K562 (cell line): ENCODE results near the gene CLDN10. TPM values are rescaled to one million over a fixed set of nuclear protein-coding genes. Genes with fewer than 3 reads are reported as not detected.

Source experiments
- ATAC-seq: fragments of 200-7000 bp; cut with Tn5 transposase; 3 replicates; pipeline ENCODE4 v1.9.1; 2020; ENCODE audit warnings: moderate library complexity
- BruUV-seq: library from RNA; stranded (reverse); fragments of 400-500 nt; replicated peaks from 2 replicates; lab custom pipeline; 2021; lab: Mats Ljungman, UMichigan
- CTCF ChIA-PET: fragments of 300-600 bp; formaldehyde crosslinking; extraction: SDS; loops from one replicate; lab custom pipeline; 2021; ENCODE audit warnings: low intra/inter-chr PET ratio; lab: Yijun Ruan, JAX
- POLR2A ChIA-PET: fragments of 300-600, 350-650 bp; sonication (Branson Sonifier 250); formaldehyde crosslinking; extraction: SDS; loops from one replicate; lab custom pipeline; 2021; ENCODE audit warnings: antibody characterized with exemption, inconsistent platforms; lab: Yijun Ruan, JAX
- DNase-seq, 4 experiments: peaks; one replicate each; pipeline versions ENCODE4 v3.0.0 to v3.0.0-alpha.2; 2011 to 2018; ENCODE audit warnings: low spot score in 3 of 4, mixed read lengths in 3 of 4; ENCODE audit errors: extremely low read depth in 1 of 4
- FAIRE-seq: peaks from 2 replicates; lab custom pipeline; 2011; peaks lifted over from hg19 to GRCh38; lab: Jason Lieb, UNC
- H2AFZ ChIP-seq: 2 replicates; pipeline ENCODE4 v1.6.0; 2011; ENCODE audit warnings: low read depth, low read length, control low read depth, inconsistent platforms
- H3K27ac ChIP-seq: fragments of 200-600 bp; 3 replicates; pipeline ENCODE4 v1.8.0; 2011; ENCODE audit warnings: low read depth, mild to moderate bottlenecking, control low read depth, inconsistent platforms, low read length, moderate library complexity, mixed read lengths; ENCODE audit errors: extremely low read depth
- H3K27me3 ChIP-seq, 2 experiments: fragments of 300-600 bp in 1 of 2; 2 replicates in 1 of 2; 3 replicates in 1 of 2; pipeline versions ENCODE4 v1.6.0 to v1.8.0; 2011; ENCODE audit warnings: inconsistent platforms in 2 of 2, low read length in 2 of 2, mild to moderate bottlenecking in 1 of 2, mixed read lengths in 1 of 2, moderate library complexity in 1 of 2; ENCODE audit not compliant: control insufficient read depth in 2 of 2, insufficient read depth in 2 of 2
- H3K36me3 ChIP-seq: fragments of 300-600 bp; 3 replicates; pipeline ENCODE4 v1.8.0; 2011; ENCODE audit warnings: mild to moderate bottlenecking, low read length, inconsistent platforms; ENCODE audit not compliant: control insufficient read depth, insufficient read depth
- H3K4me1 ChIP-seq, 2 experiments: fragments of 200-600 bp in 1 of 2; replicated peaks in 1 of 2; 2 replicates in 1 of 2; 3 replicates in 1 of 2; pipeline versions ENCODE4 v1.5.1 to v1.8.0; 2011; ENCODE audit warnings: inconsistent platforms in 2 of 2, low read length in 2 of 2, mild to moderate bottlenecking in 1 of 2, mixed read lengths in 1 of 2, moderate library complexity in 1 of 2; ENCODE audit not compliant: control insufficient read depth in 2 of 2, insufficient read depth in 2 of 2
- H3K4me2 ChIP-seq: 2 replicates; pipeline ENCODE4 v1.6.1; 2011; ENCODE audit warnings: low read length, control low read depth, inconsistent platforms, mixed read lengths; ENCODE audit not compliant: insufficient read depth
- H3K4me3 ChIP-seq: fragments of 200-600 bp; sonication (generic), shearing (Covaris generic); 2 replicates; pipeline ENCODE4 v1.5.1; 2016; ENCODE audit warnings: control low read depth, inconsistent platforms
- H3K79me2 ChIP-seq: fragments of 200-600 bp; 3 replicates; pipeline ENCODE4 v1.8.0; 2011; ENCODE audit warnings: low read length, inconsistent platforms; ENCODE audit not compliant: control insufficient read depth, insufficient read depth
- H3K9ac ChIP-seq, 2 experiments: 2 replicates each; pipeline versions ENCODE4 v1.6.0 to v1.6.1; 2011; ENCODE audit warnings: low read depth in 2 of 2, low read length in 2 of 2, control low read depth in 1 of 2, inconsistent platforms in 1 of 2, mild to moderate bottlenecking in 1 of 2, mixed read lengths in 1 of 2; ENCODE audit not compliant: insufficient read depth in 1 of 2
- H3K9me1 ChIP-seq: one replicate; pipeline ENCODE4 v1.6.0; 2011; ENCODE audit warnings: inconsistent platforms, mild to moderate bottlenecking, low read length, moderate library complexity; ENCODE audit not compliant: control insufficient read depth, insufficient read depth
- H3K9me3 ChIP-seq: replicated peaks from 2 replicates; pipeline ENCODE4 v1.5.1; 2011; ENCODE audit warnings: low read depth, low read length, inconsistent platforms; ENCODE audit not compliant: control insufficient read depth, insufficient read depth
- H4K20me1 ChIP-seq: replicated peaks from 2 replicates; pipeline ENCODE4 v1.6.1; 2011; ENCODE audit warnings: low read length, inconsistent platforms, mixed read lengths; ENCODE audit not compliant: control insufficient read depth, insufficient read depth
- BRF1 ChIP-seq: IDR thresholded peaks from 3 replicates; pipeline ENCODE4 v1.6.1; 2011; ENCODE audit warnings: borderline replicate concordance, mild to moderate bottlenecking; ENCODE audit not compliant: insufficient read length; ENCODE audit errors: extremely low read depth
- C11orf30 ChIP-seq: fragments of 450-650 bp; IDR thresholded peaks from 2 replicates; pipeline ENCODE4 v1.6.1; 2016; ENCODE audit warnings: low read depth, mild to moderate bottlenecking
- DACH1 ChIP-seq: fragments of 450-650 bp; IDR thresholded peaks from 2 replicates; pipeline ENCODE4 v1.6.1; 2018; ENCODE audit not compliant: partially characterized antibody
- MAFG ChIP-seq: fragments of 450-650 bp; conservative IDR thresholded peaks from 2 replicates; pipeline ENCODE4 v1.6.1; 2016; ENCODE audit warnings: missing genetic modification characterization, missing compliant biosample characterization
- NELFE ChIP-seq: IDR thresholded peaks from 2 replicates; pipeline ENCODE4 v1.6.1; 2011; ENCODE audit warnings: mild to moderate bottlenecking; ENCODE audit not compliant: insufficient read depth, insufficient read length
- ZNF316 ChIP-seq: fragments of 450-650 bp; IDR thresholded peaks from 2 replicates; pipeline ENCODE4 v1.6.1; 2016
- in situ Hi-C: fragments of 300-500 bp; cut with MboI; formaldehyde crosslinking; loops from 4 replicates; pipeline ENCODE4 v1.15.0; 2018; ENCODE audit warnings: inconsistent platforms, mixed read lengths
- intact Hi-C: fragments of 100-400 bp; cut with micrococcal nuclease; formaldehyde crosslinking; loops from 2 replicates; pipeline ENCODE4 v1.14.2; 2022
- polyA plus RNA-seq, 8 experiments: library from polyadenylated mRNA; depleted of rRNA in 4 of 8; stranded (reverse) in 5 of 8; unstranded in 3 of 8; fragments of >200 nt; fragmentation: Nextera tagmentation in 2 of 8; fragmentation: Illumina TruSeq in 1 of 8; extraction: Ambion mirVana in 2 of 8; extraction: Trizol in 1 of 8; gene quantifications; 2 replicates each; pipeline versions ENCODE4 v1.2.1 to v1.2.3, GENCODE V29; 2011 to 2014; ENCODE audit warnings: inconsistent platforms in 1 of 8, missing spikeins in 1 of 8
- total RNA-seq, 7 experiments: library from RNA; depleted of rRNA in 6 of 7; stranded (reverse); fragments of >200 nt in 6 of 7; fragmentation: Illumina TruSeq in 2 of 7; extraction: Trizol in 2 of 7; gene quantifications; 2 replicates each; pipeline versions ENCODE4 v1.2.1 to v1.2.3, GENCODE V29; 2011 to 2021; ENCODE audit warnings: low replicate concordance in 1 of 7

The CLDN10 gene
- total and polyA plus RNA-seq, 9 of the 15 experiments (the other 6 are each of a cell fraction or from before 2014, with no cell fraction given), result not detected

DNA sequence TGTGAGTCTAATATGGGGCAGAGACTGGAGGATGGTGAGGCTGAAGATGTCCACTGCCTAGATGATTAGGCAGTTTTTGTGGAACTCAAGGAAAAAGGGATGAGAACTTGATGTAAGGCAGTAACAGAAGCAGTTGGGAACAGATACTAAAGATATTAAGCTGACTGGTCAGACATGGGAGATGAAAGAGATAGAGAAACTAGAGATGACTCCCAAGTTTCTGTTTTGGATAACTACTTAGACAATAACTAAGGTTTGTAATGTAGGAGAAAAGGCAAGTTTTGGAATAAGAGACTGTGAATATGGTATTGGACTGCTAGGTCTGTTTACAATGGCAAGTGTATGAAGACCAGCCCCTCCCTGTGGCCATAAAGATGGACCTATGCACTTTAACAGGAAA is 43.5 kb upstream of the CLDN10 start:
- H4K20me1 ChIP-seq, result no peaks in the 10 kb centered on the region
- CTCF ChIA-PET, result no interaction called here
- H3K9ac ChIP-seq, result no peak overlapping the region
- ATAC-seq (no peak), FAIRE-seq (no peak), DNase-seq (no peak)
- H2AFZ ChIP-seq, result no peak overlapping the region
- in situ Hi-C loops (loop anchor here (25.0 kb wide), 1 partner anchor 1453 kb away; no protein-coding TSS in a partner anchor), intact Hi-C loops (no loop called here)
- BruUV-seq, result no TSS peak
- no peaks in the 10 kb centered on the region for H3K9me3 ChIP-seq
- no peaks in the 10 kb centered on the region for H3K36me3 ChIP-seq
- no peaks in the 10 kb centered on the region for H3K9me1 ChIP-seq
- no peaks in the 10 kb centered on the region for H3K4me1 ChIP-seq
- TF ChIP-seq C11orf30 (peak; percentile 18; the same call in 1 of the 2 replicates), NELFE (no peak), DACH1 (no peak), MAFG (0 out of 2 replicates have a peak, but pooled peaks have one; percentile 14), BRF1 (no peak), ZNF316 (0 out of 2 replicates have a peak, but pooled peaks have one; percentile 6)
- H3K4me3 ChIP-seq, result no peak overlapping the region
- no peak overlapping the region for H3K4me2 ChIP-seq
- H3K27ac ChIP-seq, result no peak overlapping the region
- H3K27me3 ChIP-seq, result peaks cover 0 to 8% of the 10 kb centered on the region in 2 experiments; a peak in 2 of 5 replicates
- no peaks in the 10 kb centered on the region for H3K79me2 ChIP-seq
- POLR2A ChIA-PET, result no interaction called here
